HepG2 (cell line): ENCODE results near the gene MEGF6. TPM values are rescaled to one million over a fixed set of nuclear protein-coding genes. Genes with fewer than 3 reads are reported as not detected.

Experiments
- ATF3 ChIP-seq: sonication (generic); formaldehyde crosslinking; IDR thresholded peaks from 2 replicates; pipeline ENCODE4 v1.4.0; 2020; ENCODE audit warnings: missing genetic modification reagents
- CBX2 ChIP-seq, 2 experiments: fragments of 200-600 bp in 1 of 2; sonication (generic); formaldehyde crosslinking in 1 of 2; IDR thresholded peaks; 2 replicates each; pipeline versions ENCODE4 v1.7.0 to v1.8.1; 2018 to 2022; ENCODE audit warnings: low read depth in 2 of 2, low read length in 1 of 2, mild to moderate bottlenecking in 1 of 2, missing genetic modification reagents in 1 of 2
- ETV6 ChIP-seq: sonication (generic); formaldehyde crosslinking; conservative IDR thresholded peaks from 2 replicates; pipeline ENCODE4 v1.4.0; 2020; ENCODE audit warnings: missing genetic modification reagents
- HDAC1 ChIP-seq: sonication (generic); formaldehyde crosslinking; IDR thresholded peaks from 2 replicates; pipeline ENCODE4 v1.5.1; 2020; ENCODE audit warnings: mild to moderate bottlenecking, missing genetic modification reagents
- KMT2A ChIP-seq: sonication (generic); formaldehyde crosslinking; IDR thresholded peaks from 2 replicates; pipeline ENCODE4 v1.4.0; 2020; ENCODE audit warnings: missing genetic modification reagents
- NFIB ChIP-seq: sonication (generic); formaldehyde crosslinking; IDR thresholded peaks from 2 replicates; pipeline ENCODE4 v1.9.0; 2021; ENCODE audit warnings: missing genetic modification reagents, mild to moderate bottlenecking, borderline replicate concordance
- NFIC ChIP-seq: IDR thresholded peaks from 2 replicates; pipeline ENCODE4 v1.6.1; 2012; ENCODE audit warnings: mild to moderate bottlenecking, low read length, inconsistent platforms
- NR2F1 ChIP-seq, 2 experiments: fragments of 450-650 bp in 1 of 2; formaldehyde crosslinking in 1 of 2; IDR thresholded peaks; 2 replicates each; pipeline versions ENCODE4 v1.5.0 to v1.6.1; 2016 to 2020; ENCODE audit warnings: mild to moderate bottlenecking in 1 of 2, missing compliant biosample characterization in 1 of 2, missing genetic modification reagents in 1 of 2, moderate library complexity in 1 of 2
- NRL ChIP-seq: sonication (generic); formaldehyde crosslinking; IDR thresholded peaks from 2 replicates; pipeline ENCODE4 v1.5.0; 2020; ENCODE audit warnings: missing genetic modification reagents, mild to moderate bottlenecking, moderate library complexity, borderline replicate concordance
- PAF1 ChIP-seq: IDR thresholded peaks from 2 replicates; pipeline ENCODE4 v1.6.1; 2016; ENCODE audit warnings: missing genetic modification reagents, missing compliant biosample characterization
- SP1 ChIP-seq, 2 experiments: fragments of 450-650 bp in 1 of 2; sonication (generic) in 1 of 2; formaldehyde crosslinking in 1 of 2; IDR thresholded peaks; 2 replicates each; pipeline versions ENCODE4 v1.4.0 to v1.6.1; 2016 to 2020; ENCODE audit warnings: missing genetic modification reagents in 1 of 2
- STAT5B ChIP-seq: sonication (generic); formaldehyde crosslinking; IDR thresholded peaks from 2 replicates; pipeline ENCODE4 v1.4.0; 2020; ENCODE audit warnings: missing genetic modification reagents
- SYNCRIP ChIP-seq: fragments of 200-400 bp; formaldehyde crosslinking; IDR thresholded peaks from 2 replicates; pipeline ENCODE4 v1.6.1; 2018; ENCODE audit warnings: mild to moderate bottlenecking, low read depth, low read length; ENCODE audit not compliant: insufficient read depth
- ZBTB10 ChIP-seq: sonication (generic); formaldehyde crosslinking; IDR thresholded peaks from 2 replicates; pipeline ENCODE4 v1.4.0; 2020; ENCODE audit warnings: missing genetic modification reagents, borderline replicate concordance
- ZFP36 ChIP-seq: fragments of 150-350 bp; IDR thresholded peaks from 2 replicates; pipeline ENCODE4 v1.6.1; 2018; ENCODE audit warnings: borderline replicate concordance, low read length, low read depth; ENCODE audit not compliant: partially characterized antibody
- ZNF501 ChIP-seq: sonication (generic); formaldehyde crosslinking; IDR thresholded peaks from 2 replicates; pipeline ENCODE4 v1.5.1; 2020; ENCODE audit warnings: mild to moderate bottlenecking, moderate library complexity, missing genetic modification reagents
- ZNF563 ChIP-seq: sonication (generic); formaldehyde crosslinking; IDR thresholded peaks from 2 replicates; pipeline ENCODE4 v1.8.0; 2022; ENCODE audit warnings: mild to moderate bottlenecking, moderate library complexity, missing genetic modification reagents
- ZNF720 ChIP-seq: sonication (generic); formaldehyde crosslinking; IDR thresholded peaks from 2 replicates; pipeline ENCODE4 v1.4.0; 2020; ENCODE audit warnings: missing genetic modification reagents
- ZNF761 ChIP-seq: sonication (generic); formaldehyde crosslinking; conservative IDR thresholded peaks from 2 replicates; pipeline ENCODE4 v1.4.0; 2020; ENCODE audit warnings: mild to moderate bottlenecking, missing genetic modification reagents
- ZNF777 ChIP-seq: sonication (generic); formaldehyde crosslinking; IDR thresholded peaks from 2 replicates; pipeline ENCODE4 v1.4.0; 2020; ENCODE audit warnings: missing genetic modification reagents
- ZNF792 ChIP-seq: IDR thresholded peaks from 2 replicates; pipeline ENCODE4 v1.6.1; 2016
- ZNF816 ChIP-seq: sonication (generic); formaldehyde crosslinking; IDR thresholded peaks from 2 replicates; pipeline ENCODE4 v1.8.0; 2022; ENCODE audit warnings: missing genetic modification reagents, mild to moderate bottlenecking, borderline replicate concordance
- ZSCAN30 ChIP-seq: sonication (generic); formaldehyde crosslinking; IDR thresholded peaks from 2 replicates; pipeline ENCODE4 v1.5.0; 2020; ENCODE audit warnings: mild to moderate bottlenecking, missing genetic modification reagents
- polyA plus RNA-seq, 8 experiments: library from polyadenylated mRNA; depleted of rRNA in 3 of 8; stranded (reverse) in 7 of 8; unstranded in 1 of 8; fragments of >200 nt; fragmentation: Illumina TruSeq in 4 of 8; extraction: Trizol in 4 of 8; gene quantifications; 2 replicates each; pipeline versions ENCODE4 v1.2.1 to v1.2.3, GENCODE V29; 2011 to 2016; ENCODE audit warnings: low read depth in 4 of 8, missing spikeins in 1 of 8, mixed read lengths in 1 of 8; ENCODE audit not compliant: insufficient read depth in 1 of 8
- total RNA-seq, 5 experiments: library from RNA; depleted of rRNA; stranded (reverse); fragments of >200 nt; fragmentation: Illumina TruSeq; extraction: Trizol; gene quantifications; 2 replicates each; pipeline ENCODE4 v1.2.3, GENCODE V29; 2016; ENCODE audit warnings: low read depth in 1 of 5
- TF ChIP-seq, protein P1 (sequence below): sonication (generic); formaldehyde crosslinking; IDR thresholded peaks from 2 replicates; pipeline ENCODE4 v1.5.1; 2020; ENCODE audit warnings: missing genetic modification reagents, mild to moderate bottlenecking, borderline replicate concordance

MEGF6 gene
- total and polyA plus RNA-seq, 2 of the 13 experiments (the other 11 are each of a cell fraction or from before 2014, with no cell fraction given) = 1.9 TPM

DNA sequence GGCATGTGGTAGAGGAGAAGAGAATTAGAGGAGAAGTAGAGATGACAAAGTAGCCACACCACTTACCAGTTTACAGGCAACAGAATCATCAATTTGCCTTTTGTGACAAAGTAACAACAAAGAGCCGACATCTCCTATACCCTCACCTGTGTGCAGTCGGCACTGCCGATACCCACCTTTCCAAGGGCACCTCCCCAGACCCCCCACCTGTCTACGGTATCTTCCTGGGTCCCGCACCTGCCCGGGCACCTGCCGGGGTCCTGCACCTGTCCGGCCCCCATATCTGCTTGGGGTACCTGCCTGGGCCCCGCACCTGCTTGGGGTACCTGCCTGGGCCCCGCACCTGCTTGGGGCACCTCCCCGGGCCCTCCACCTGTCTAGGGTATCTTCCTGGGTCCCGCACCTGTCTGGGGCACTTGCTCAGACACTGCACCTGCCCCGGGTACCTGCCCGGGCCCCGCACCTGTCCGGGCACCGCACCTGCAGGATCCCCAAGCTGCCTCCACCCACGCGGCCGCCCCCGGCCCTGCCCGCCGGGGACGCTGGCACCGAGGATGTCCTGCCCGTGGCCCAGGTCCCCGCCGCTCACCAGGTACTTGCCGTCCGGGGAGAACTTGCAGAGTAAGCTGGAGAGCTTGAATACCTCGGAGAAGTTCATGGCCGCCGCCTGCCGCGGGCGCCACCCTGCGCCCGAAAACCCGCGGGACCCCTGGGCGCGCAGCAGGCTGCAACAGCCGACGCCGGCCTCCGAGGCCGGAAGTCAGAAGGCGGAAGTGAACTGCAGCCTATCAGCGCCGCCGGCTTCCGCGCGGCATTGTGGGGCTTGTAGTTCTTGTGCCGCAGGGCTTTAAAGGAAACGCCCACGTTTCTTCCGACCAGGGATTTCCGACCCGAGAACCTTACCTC, 38.3 kb upstream of the MEGF6 start, which contains the start of gene WRAP73 (continued):
- TF ChIP-seq PAF1 (CRISPR knock-in tag) = no peak
- no peak for TF ChIP-seq ZNF720
- no peak for TF ChIP-seq ZNF761 (CRISPR knock-in tag)
- TF ChIP-seq, protein P1, sequence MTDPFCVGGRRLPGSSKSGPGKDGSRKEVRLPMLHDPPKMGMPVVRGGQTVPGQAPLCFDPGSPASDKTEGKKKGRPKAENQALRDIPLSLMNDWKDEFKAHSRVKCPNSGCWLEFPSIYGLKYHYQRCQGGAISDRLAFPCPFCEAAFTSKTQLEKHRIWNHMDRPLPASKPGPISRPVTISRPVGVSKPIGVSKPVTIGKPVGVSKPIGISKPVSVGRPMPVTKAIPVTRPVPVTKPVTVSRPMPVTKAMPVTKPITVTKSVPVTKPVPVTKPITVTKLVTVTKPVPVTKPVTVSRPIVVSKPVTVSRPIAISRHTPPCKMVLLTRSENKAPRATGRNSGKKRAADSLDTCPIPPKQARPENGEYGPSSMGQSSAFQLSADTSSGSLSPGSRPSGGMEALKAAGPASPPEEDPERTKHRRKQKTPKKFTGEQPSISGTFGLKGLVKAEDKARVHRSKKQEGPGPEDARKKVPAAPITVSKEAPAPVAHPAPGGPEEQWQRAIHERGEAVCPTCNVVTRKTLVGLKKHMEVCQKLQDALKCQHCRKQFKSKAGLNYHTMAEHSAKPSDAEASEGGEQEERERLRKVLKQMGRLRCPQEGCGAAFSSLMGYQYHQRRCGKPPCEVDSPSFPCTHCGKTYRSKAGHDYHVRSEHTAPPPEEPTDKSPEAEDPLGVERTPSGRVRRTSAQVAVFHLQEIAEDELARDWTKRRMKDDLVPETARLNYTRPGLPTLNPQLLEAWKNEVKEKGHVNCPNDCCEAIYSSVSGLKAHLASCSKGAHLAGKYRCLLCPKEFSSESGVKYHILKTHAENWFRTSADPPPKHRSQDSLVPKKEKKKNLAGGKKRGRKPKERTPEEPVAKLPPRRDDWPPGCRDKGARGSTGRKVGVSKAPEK = no peak
- no peak for TF ChIP-seq NFIC
- no peak for TF ChIP-seq SP1 (IDR thresholded peaks at IDR 0.05)
- no peak for TF ChIP-seq SP1 (CRISPR knock-in tag; IDR thresholded peaks at IDR 0.05)
- TF ChIP-seq STAT5B (CRISPR knock-in tag) = no peak
- TF ChIP-seq ZSCAN30 (CRISPR knock-in tag) = no peak; the same call in 1 of the 2 replicates
- TF ChIP-seq NFIB = no peak
- no peak for TF ChIP-seq ATF3 (CRISPR knock-in tag)
- TF ChIP-seq ZNF816 (CRISPR knock-in tag) = no peak
- no peak for TF ChIP-seq ZNF792 (CRISPR knock-in tag)
- peak; percentile 57; the same call in 1 of the 2 replicates for TF ChIP-seq NRL (CRISPR knock-in tag)
- no peak for TF ChIP-seq NR2F1 (CRISPR knock-in tag; IDR thresholded peaks at IDR 0.05)
- 0 out of 2 replicates have a peak, but pooled peaks have one; percentile 60 for TF ChIP-seq ZNF501
- no peak for TF ChIP-seq ZNF563 (CRISPR knock-in tag)
- peak; percentile 57 for TF ChIP-seq HDAC1
- peak; percentile 74 for TF ChIP-seq KMT2A (CRISPR knock-in tag)
- TF ChIP-seq SYNCRIP = no peak
- TF ChIP-seq ZBTB10 (CRISPR knock-in tag) = no peak
- TF ChIP-seq ETV6 (CRISPR knock-in tag) = no peak
- peak; percentile 67 for TF ChIP-seq ZNF777 (CRISPR knock-in tag)
- TF ChIP-seq ZFP36 = no peak
- TF ChIP-seq CBX2 (IDR thresholded peaks at IDR 0.05; ENCODE audit: low read depth, low read length) = no peak
- TF ChIP-seq CBX2 (CRISPR knock-in tag; IDR thresholded peaks at IDR 0.05; ENCODE audit: low read depth) = no peak
